PC-9 (cell line): ENCODE measurements around the gene NYAP2.

Source experiments
- CTCF ChIP-seq: fragments of 200-600 bp; sonication (generic); conservative IDR thresholded peaks from 2 replicates; pipeline ENCODE4 v1.6.1; 2017; ENCODE audit warnings: mixed run types, antibody characterized with exemption, mild to moderate bottlenecking, moderate library complexity
- EZH2 ChIP-seq: fragments of 200-600 bp; sonication (generic); IDR thresholded peaks from 2 replicates; pipeline ENCODE4 v1.8.0; 2017; ENCODE audit warnings: antibody characterized with exemption, low read depth

GRCh38 chr2:225667445-225667844 lies 267.9 kb downstream of the NYAP2 start:
- TF ChIP-seq CTCF (0 out of 2 replicates have a peak, but pooled peaks have one; percentile 12), EZH2 (no peak)
